ENCODE measurements around the gene KRTAP12-4. TPM values are rescaled to one million over a fixed set of nuclear protein-coding genes. Genes with fewer than 3 reads are reported as not detected.
"Not testable (repeated sequence)": the region's sequence is repeated elsewhere in the genome, so short reads cannot be mapped to it uniquely, and the experiment has no call there.

Gene KRTAP12-4
- total and polyA plus RNA-seq, 4 donors, result not detected

GRCh38 chr21:44643741-44644310, 10.6 kb downstream of the KRTAP12-4 start:
- Histone ChIP-seq H3K9me3 (ENCODE audit: control insufficient read depth, low read length) (peaks cover 13% of the 10 kb centered on the region), H3K27me3 (ENCODE audit: control insufficient read depth in 1 of 2, insufficient read depth in 2 of 2, low read length in 1 of 2) (peaks cover 0 to 2% of the 10 kb centered on the region in 2 donors)

DNA sequence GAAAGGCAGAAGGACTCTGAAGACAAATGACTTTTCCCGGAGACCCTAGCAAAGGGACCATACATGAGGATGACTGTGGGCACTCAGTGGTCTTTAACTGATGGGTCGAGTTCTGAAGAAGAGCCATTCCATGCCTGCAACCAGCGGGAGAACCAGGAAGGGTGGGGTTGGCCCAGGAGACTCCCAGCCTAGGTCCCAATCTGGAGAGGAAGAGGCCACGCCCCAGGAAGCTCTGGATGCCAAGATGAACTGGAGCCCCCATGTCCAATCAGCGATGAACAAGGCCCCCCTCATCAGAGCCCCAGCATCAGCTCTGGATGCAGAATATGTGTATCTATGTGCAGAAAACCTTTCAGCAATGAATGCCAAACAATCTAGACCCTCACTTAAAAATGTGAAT, 13.7 kb downstream of the KRTAP12-4 start:
- H3K9me3 ChIP-seq (ENCODE audit: control insufficient read depth, low read length), result peaks cover 13% of the 10 kb centered on the region
- ATAC-seq (ENCODE audit: low FRiP score) (no peak), DNase-seq (no peak)
- WGBS, 2 donors, result 92 to 95% methylated on average over 5 of the region's 5 CpGs
- H3K27me3 ChIP-seq (ENCODE audit: control insufficient read depth in 1 of 2, insufficient read depth in 2 of 2, low read length in 1 of 2), result peaks cover 0 to 2% of the 10 kb centered on the region in 2 donors
- no peak overlapping the region for H3K4me3 ChIP-seq (ENCODE audit: low read length in 2 of 2)
- H3K27ac ChIP-seq (ENCODE audit: low read depth in 1 of 2, low read length in 2 of 2), result no peak overlapping the region
- H3K4me1 ChIP-seq (ENCODE audit: control insufficient read depth in 1 of 2, insufficient read depth in 2 of 2, low read length in 2 of 2), result no peaks in the 10 kb centered on the region
- H3K36me3 ChIP-seq (ENCODE audit: control insufficient read depth in 1 of 2, insufficient read depth in 2 of 2, low read length in 1 of 2), result no peaks in the 10 kb centered on the region
- intact Hi-C loops (cut with DNase I), result no loop called here

More at GRCh38 chr21:44643741-44644310, 10.6 kb downstream of the KRTAP12-4 start:
- intact Hi-C loops (cut with DNase I), result no loop called here
- ATAC-seq (ENCODE audit: low FRiP score), result no peak
- Histone ChIP-seq H3K27ac (ENCODE audit: low read depth in 1 of 2, low read length in 2 of 2) (no peak overlapping the region), H3K4me1 (ENCODE audit: control insufficient read depth in 1 of 2, insufficient read depth in 2 of 2, low read length in 2 of 2) (no peaks in the 10 kb centered on the region), H3K4me3 (ENCODE audit: low read length in 2 of 2) (no peak overlapping the region), H3K36me3 (ENCODE audit: control insufficient read depth in 1 of 2, insufficient read depth in 2 of 2, low read length in 1 of 2) (no peaks in the 10 kb centered on the region)
- WGBS, 2 donors, result 9 to 14% methylated on average over 14 of the region's 14 CpGs
- DNase-seq, result no peak

DNA sequence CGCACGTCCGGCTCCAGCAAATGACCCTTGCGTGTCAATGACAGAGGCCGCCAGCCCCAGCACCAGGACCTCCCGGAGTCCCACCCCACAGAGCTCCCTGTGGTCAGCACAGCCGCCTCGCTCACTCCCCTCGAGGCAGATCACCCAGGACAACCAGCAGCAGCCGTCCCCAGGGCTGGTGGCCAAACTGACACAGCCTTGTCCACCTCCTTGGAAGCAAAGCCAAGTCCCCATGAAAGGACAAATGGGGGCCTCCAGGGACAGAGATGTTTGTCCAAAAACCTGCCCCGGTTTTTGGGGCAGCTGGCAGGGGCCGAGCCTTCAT, 15.2 kb downstream of the KRTAP12-4 start:
- intact Hi-C loops (cut with DNase I), result no loop called here
- 83% methylated on average over 12 of the region's 12 CpGs for WGBS, 2 donors
- Histone ChIP-seq H3K9me3 (ENCODE audit: control insufficient read depth, low read length) (peaks cover 13% of the 10 kb centered on the region), H3K36me3 (ENCODE audit: control insufficient read depth in 1 of 2, insufficient read depth in 2 of 2, low read length in 1 of 2) (no peaks in the 10 kb centered on the region), H3K27ac (ENCODE audit: low read depth in 1 of 2, low read length in 2 of 2) (no peak overlapping the region), H3K4me1 (ENCODE audit: control insufficient read depth in 1 of 2, insufficient read depth in 2 of 2, low read length in 2 of 2) (no peaks in the 10 kb centered on the region), H3K27me3 (ENCODE audit: control insufficient read depth in 1 of 2, insufficient read depth in 2 of 2, low read length in 1 of 2) (peaks cover 0 to 2% of the 10 kb centered on the region in 2 donors), H3K4me3 (ENCODE audit: low read length in 2 of 2) (no peak overlapping the region)
- no peak for DNase-seq
- ATAC-seq (ENCODE audit: low FRiP score), result no peak

DNA sequence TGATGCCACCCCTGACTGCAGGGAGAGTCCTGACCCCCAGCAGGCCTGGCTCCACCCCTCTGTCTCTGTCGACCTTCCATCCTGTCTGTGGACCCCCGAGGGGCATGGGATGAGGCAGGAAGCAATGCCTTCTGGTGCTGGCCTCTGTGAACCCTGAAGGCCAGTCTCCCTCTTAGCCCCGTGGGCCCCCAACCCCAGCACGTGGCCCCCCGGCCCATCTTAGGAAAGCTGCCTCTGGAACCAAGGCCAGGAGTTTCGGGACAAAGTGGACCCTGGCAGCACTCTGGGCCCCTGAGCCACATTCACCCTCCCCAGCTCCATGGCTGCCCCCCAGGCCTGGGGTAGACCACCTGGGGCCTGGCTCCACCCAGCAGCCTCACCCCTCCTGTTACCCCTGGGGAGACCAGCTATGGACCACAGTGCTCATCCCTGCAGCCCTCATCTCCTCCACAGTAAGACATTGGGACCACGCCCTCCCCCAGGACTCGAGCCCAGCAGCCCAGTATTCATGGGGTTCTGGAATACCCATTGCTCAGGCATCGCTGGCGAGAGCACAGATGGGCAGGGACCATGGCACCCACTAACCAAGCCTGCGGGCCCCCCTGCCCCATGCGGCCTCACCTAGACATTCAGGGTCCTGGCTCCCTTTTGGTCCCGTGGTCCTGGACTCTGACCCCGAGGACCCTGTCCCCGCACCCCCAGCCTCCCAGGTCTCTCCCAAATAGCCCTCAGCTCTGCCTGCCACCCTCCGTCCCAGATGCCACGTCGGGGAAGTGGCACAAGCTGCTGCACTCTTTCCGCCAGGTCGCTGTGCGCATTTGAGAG, 15.7 kb downstream of the KRTAP12-4 start:
- intact Hi-C loops (cut with DNase I); ATAC-seq (ENCODE audit: low FRiP score); H3K27me3 ChIP-seq (ENCODE audit: control insufficient read depth in 1 of 2, insufficient read depth in 2 of 2, low read length in 1 of 2); H3K36me3 ChIP-seq (ENCODE audit: control insufficient read depth in 1 of 2, insufficient read depth in 2 of 2, low read length in 1 of 2); H3K4me3 ChIP-seq (ENCODE audit: low read length in 2 of 2); H3K27ac ChIP-seq (ENCODE audit: low read depth in 1 of 2, low read length in 2 of 2); DNase-seq; H3K4me1 ChIP-seq (ENCODE audit: control insufficient read depth in 1 of 2, insufficient read depth in 2 of 2, low read length in 2 of 2): not testable (repeated sequence)
- H3K9me3 ChIP-seq (ENCODE audit: control insufficient read depth, low read length), result peaks cover 11% of the 10 kb centered on the region
- WGBS, 2 donors, result 81 to 83% methylated on average over 16 to 21 of the region's 21 CpGs

- WGBS, 2 donors, result 56 to 72% methylated on average over 9 to 12 of the region's 12 CpGs
- H3K4me3 ChIP-seq (ENCODE audit: low read length in 2 of 2); H3K27me3 ChIP-seq (ENCODE audit: control insufficient read depth in 1 of 2, insufficient read depth in 2 of 2, low read length in 1 of 2); H3K36me3 ChIP-seq (ENCODE audit: control insufficient read depth in 1 of 2, insufficient read depth in 2 of 2, low read length in 1 of 2); ATAC-seq (ENCODE audit: low FRiP score); DNase-seq; H3K4me1 ChIP-seq (ENCODE audit: control insufficient read depth in 1 of 2, insufficient read depth in 2 of 2, low read length in 2 of 2); intact Hi-C loops (cut with DNase I); H3K27ac ChIP-seq (ENCODE audit: low read depth in 1 of 2, low read length in 2 of 2): not testable (repeated sequence)
- peaks cover 11% of the 10 kb centered on the region for H3K9me3 ChIP-seq (ENCODE audit: control insufficient read depth, low read length)
These were observed 16.6 kb downstream of the KRTAP12-4 start for GRCh38 chr21:44637851-44638348.

DNA sequence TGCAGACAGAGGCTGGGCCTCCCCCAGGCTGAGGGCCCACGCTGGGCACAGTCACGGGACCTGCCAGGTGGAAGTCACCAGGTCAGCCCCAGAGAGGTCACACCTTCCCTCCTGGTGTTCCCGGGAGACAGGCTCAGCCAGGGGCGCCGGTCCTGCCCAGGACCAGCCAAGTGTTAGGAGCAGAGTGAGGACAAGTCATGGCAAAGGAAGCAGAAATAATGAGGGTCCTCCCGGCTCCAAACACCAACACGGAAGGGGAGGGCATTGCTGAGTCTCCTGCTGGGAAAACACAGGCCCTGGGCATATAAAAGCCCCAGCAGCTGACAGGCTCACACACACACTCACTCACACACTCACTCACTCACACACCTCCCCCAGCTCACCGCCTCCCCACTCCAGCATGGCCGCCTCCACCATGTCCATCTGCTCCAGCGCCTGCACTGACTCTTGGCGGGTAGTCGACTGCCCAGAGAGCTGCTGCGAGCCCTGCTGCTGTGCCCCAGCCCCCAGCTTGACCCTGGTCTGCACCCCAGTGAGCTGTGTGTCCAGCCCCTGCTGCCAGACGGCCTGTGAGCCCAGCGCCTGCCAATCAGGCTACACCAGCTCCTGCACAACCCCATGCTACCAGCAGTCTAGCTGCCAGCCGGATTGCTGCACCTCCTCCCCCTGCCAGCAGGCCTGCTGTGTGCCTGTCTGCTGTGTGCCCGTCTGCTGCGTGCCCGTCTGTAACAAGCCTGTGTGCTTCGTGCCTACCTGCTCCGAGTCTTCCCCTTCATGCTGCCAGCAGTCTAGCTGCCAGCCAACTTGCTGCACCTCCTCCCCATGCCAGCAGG, 17.2 kb downstream of the KRTAP12-4 start, which contains the start of gene KRTAP10-10:
KRTAP10-10 (plus strand) TSS at position 339 of the 833 bp plus-strand sequence; CDS start at position 401, 62 bp downstream.
- ATAC-seq (ENCODE audit: low FRiP score), result no peak
- no peaks in the 10 kb centered on the region for H3K27me3 ChIP-seq (ENCODE audit: control insufficient read depth in 1 of 2, insufficient read depth in 2 of 2, low read length in 1 of 2)
- H3K4me3 ChIP-seq (ENCODE audit: low read length in 2 of 2), result no peak within 1 kb of the TSS
- peaks cover 11% of the 10 kb centered on the region for H3K9me3 ChIP-seq (ENCODE audit: control insufficient read depth, low read length)
- intact Hi-C loops (cut with DNase I), result no loop called here
- no peak within 1 kb of the TSS for H3K27ac ChIP-seq (ENCODE audit: low read depth in 1 of 2, low read length in 2 of 2)
- 67 to 78% methylated on average over 17 to 21 of the region's 21 CpGs for WGBS, 2 donors
- no peak for DNase-seq
- H3K4me1 ChIP-seq (ENCODE audit: control insufficient read depth in 1 of 2, insufficient read depth in 2 of 2, low read length in 2 of 2), result no peaks in the 10 kb centered on the region
- no peaks in the 10 kb centered on the region for H3K36me3 ChIP-seq (ENCODE audit: control insufficient read depth in 1 of 2, insufficient read depth in 2 of 2, low read length in 1 of 2)

DNA sequence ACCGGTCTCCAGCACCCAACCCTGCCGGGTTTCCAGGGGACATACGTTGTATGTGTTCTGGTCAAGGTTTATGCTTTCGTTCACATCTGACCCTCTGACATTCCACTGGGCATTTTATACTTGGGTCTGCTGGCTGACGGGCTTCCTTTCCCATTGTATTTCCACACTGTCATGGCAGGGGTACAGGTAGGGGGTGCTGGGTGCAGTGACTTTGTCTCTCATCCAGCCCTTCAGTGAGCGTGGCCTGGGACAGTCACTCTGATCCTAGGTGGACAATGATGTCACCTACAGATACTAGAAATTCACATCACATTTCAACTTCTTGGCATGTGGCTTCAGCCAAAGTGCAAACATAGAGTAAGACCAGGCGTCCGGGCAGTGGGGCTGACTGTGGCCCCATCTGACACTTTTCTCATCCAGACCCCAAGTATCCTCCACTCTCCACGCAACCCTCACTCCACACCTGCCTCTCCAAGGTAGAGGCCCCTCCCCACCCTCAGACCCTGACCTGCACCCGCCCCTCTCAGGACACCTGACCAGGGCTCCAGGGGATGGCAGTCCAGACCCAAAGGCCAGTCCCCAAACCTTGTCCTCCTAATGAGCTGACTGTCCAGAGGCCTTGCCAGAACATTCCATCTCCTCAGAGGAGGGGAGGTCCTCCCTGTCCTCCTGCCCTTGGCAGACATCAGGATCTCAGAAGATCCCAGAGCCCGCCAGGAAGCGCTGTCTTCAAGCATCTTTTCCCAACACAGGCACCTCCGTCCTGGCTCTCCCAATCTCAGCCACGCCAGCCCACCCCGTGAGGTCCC, 18.0 kb downstream of the KRTAP12-4 start:
- WGBS, 2 donors, result 87 to 91% methylated on average over 15 of the region's 15 CpGs
- no peak for ATAC-seq (ENCODE audit: low FRiP score)

GRCh38 chr21:44632067-44632466, 22.4 kb downstream of the KRTAP12-4 start:
- DNase-seq (no peak), ATAC-seq (ENCODE audit: low FRiP score) (no peak)
- 71 to 90% methylated on average over 1 of the region's 1 CpG for WGBS, 2 donors
- Histone ChIP-seq H3K27ac (ENCODE audit: low read depth in 1 of 2, low read length in 2 of 2) (no peak overlapping the region), H3K4me1 (ENCODE audit: control insufficient read depth in 1 of 2, insufficient read depth in 2 of 2, low read length in 2 of 2) (no peaks in the 10 kb centered on the region), H3K27me3 (ENCODE audit: control insufficient read depth in 1 of 2, insufficient read depth in 2 of 2, low read length in 1 of 2) (no peaks in the 10 kb centered on the region), H3K36me3 (ENCODE audit: control insufficient read depth in 1 of 2, insufficient read depth in 2 of 2, low read length in 1 of 2) (no peaks in the 10 kb centered on the region), H3K9me3 (ENCODE audit: control insufficient read depth, low read length) (no peaks in the 10 kb centered on the region), H3K4me3 (ENCODE audit: low read length in 2 of 2) (no peak overlapping the region)
- intact Hi-C loops (cut with DNase I), result no loop called here

More for the DNA sequence above, 18.0 kb downstream of the KRTAP12-4 start:
- no peaks in the 10 kb centered on the region for H3K36me3 ChIP-seq (ENCODE audit: control insufficient read depth in 1 of 2, insufficient read depth in 2 of 2, low read length in 1 of 2)
- intact Hi-C loops (cut with DNase I), result no loop called here
- no peak for DNase-seq
- no peaks in the 10 kb centered on the region for H3K4me1 ChIP-seq (ENCODE audit: control insufficient read depth in 1 of 2, insufficient read depth in 2 of 2, low read length in 2 of 2)
- no peaks in the 10 kb centered on the region for H3K27me3 ChIP-seq (ENCODE audit: control insufficient read depth in 1 of 2, insufficient read depth in 2 of 2, low read length in 1 of 2)
- H3K9me3 ChIP-seq (ENCODE audit: control insufficient read depth, low read length), result peaks cover 11% of the 10 kb centered on the region
- H3K4me3 ChIP-seq (ENCODE audit: low read length in 2 of 2), result no peak overlapping the region
- H3K27ac ChIP-seq (ENCODE audit: low read depth in 1 of 2, low read length in 2 of 2), result no peak overlapping the region

Data from aorta (tissue), 5 donors.